GM12892 (cell line): Measurements from ENCODE around the gene GPR146.

Experiments used
- POLR2A ChIP-seq: IDR thresholded peaks from 2 replicates; pipeline ENCODE4 v1.6.1; 2011; ENCODE audit warnings: low read depth, low read length, control low read depth
- POLR2AphosphoS5 ChIP-seq: IDR thresholded peaks from 2 replicates; pipeline ENCODE4 v1.6.1; 2011; ENCODE audit warnings: low read depth, low read length, control low read depth

DNA sequence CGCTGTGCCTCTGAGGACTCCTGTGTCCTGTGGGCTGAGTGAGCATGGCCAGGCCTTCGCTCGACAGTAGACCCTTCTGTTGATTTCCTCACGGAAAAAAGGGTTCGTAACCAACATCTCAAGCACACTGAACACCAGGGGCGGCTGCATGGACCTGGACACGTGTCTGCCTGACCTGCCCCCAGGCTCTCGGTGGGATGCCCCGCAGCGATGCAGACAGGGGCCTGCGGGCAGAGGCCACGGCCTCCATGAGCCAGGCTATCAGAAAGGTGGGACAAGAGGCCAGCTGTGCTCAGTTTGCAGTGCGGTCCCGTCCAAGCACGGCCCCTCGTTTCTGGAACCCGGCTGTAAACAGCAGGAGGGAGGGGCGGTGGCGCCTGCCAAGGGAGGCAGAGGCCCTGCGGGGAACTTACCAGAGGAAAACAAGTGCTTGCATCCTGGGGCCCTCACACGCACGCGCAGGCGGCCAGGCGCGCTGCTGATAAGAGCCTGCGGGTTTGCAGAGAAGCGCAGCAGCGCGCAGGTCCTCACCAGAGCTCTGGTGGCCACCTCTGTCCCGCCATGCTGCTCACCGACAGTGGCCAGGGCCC, 10.6 kb downstream of the GPR146 start:
- TF ChIP-seq POLR2AphosphoS5, result no peak
- TF ChIP-seq POLR2A, result no peak
